GM18498 (cell line): ENCODE results near the gene RPS16.
"Not testable (repeated sequence)": the region's sequence is repeated elsewhere in the genome, so short reads cannot be mapped to it uniquely, and the experiment has no call there.

Source experiments
- ATAC-seq: cut with Tn5 transposase; IDR thresholded peaks from one replicate; pipeline ENCODE4 v1.9.1; 2021; ENCODE audit warnings: mild to moderate bottlenecking, moderate library complexity; ENCODE audit not compliant: unreplicated experiment

RPS16 gene

DNA sequence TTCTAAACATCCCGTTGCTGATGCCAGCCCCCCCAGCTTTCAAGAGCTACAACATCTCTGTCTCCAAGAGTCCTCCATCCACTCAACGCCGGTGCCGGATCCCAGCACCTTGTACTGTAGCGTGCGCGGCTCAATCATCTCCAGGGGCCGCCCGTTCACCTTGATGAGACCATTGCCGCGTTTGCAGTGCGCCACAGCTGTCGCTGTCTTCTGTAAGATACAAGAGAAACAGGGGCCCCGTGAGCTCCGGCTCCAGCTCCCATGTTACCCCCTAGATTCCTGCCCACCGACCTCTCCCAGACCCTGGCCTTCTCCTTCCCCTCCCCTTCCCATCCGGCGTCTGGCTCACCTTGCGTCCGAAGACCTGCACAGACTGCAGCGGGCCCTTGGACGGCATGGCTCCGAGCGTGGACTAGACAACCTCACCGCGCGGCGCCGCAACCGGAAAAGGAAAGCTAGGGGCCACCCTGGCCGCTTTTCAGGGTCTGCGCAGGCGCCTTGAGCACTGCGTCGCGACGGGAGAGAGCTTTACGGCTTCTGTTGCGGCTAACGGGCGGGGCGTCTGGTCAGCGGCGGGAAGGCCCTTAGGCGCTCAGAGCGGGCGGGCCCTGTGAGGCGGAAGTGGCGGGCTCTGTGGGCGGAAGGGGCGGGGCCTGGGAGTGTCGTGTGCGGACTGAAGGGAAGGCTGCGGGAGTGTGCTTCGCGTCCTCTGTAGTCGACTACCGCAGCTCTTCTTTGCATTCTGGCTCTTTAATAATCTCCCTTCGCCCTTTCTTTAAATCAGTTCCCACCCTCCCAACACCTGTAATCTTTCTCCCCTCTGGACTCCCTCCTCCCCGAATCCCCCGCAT, at the start of gene RPS16:
TSS of gene RPS16 (minus strand) at position 451 of the 851 bp plus-strand sequence. CDS start at position 397, 54 bp downstream.
- ATAC-seq: peak; percentile 77

DNA sequence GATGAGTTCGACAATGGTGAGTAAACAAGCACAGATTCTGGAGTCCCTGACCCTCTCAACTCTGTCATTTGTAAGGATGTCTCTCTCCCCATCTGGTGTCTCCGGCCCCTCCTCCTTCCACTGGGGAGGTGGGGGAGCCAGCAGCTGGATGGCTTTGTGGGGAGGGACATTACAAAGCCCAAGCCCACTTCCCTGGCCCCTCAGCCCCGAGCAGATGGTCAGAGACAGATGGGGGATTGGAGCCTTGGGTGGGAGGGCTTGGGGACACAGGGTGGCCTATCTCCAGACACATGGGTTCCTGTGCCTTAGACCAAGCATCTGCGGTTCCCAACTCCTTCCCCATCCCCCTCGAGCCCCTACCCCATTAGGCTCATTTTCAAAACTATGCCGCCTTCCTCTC, 47.4 kb upstream of the RPS16 start:
- ATAC-seq: no peak

DNA sequence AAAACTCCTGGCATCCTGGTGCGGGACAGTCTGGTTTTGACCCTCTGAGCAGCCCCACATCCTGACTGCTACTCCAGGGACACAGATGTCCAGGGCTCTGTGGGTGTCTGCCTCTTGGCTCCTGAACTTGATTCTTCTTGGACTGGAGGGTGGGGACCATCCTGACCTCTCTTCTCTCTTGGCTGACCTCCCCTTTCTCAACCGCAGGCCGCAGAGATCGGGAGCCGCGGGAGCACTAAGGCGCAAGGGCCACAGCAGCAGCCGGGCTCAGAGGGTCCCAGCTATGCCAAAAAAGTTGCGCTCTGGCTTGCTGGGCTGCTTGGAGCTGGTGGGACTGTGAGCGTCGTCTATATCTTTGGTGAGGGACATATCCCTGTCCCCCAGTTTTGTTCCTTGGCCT, 45.9 kb upstream of the RPS16 start:
- ATAC-seq: no peak

DNA sequence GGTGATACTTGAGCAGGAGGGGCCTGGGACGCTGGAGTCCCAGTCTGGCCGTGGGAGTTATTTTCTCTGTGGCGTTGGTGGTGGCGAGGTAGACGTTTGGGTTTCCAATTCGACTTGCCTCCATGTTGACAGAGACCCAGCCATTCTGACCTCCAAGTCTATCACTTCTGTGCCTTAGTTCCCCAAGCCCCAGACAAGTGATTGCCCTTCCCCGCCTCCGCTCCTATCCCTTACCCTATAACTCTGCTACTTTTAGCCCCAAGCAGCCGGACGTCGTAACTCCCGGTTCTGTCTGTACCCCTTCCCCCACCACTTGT, 45.4 kb upstream of the RPS16 start:
- no peak for ATAC-seq

DNA sequence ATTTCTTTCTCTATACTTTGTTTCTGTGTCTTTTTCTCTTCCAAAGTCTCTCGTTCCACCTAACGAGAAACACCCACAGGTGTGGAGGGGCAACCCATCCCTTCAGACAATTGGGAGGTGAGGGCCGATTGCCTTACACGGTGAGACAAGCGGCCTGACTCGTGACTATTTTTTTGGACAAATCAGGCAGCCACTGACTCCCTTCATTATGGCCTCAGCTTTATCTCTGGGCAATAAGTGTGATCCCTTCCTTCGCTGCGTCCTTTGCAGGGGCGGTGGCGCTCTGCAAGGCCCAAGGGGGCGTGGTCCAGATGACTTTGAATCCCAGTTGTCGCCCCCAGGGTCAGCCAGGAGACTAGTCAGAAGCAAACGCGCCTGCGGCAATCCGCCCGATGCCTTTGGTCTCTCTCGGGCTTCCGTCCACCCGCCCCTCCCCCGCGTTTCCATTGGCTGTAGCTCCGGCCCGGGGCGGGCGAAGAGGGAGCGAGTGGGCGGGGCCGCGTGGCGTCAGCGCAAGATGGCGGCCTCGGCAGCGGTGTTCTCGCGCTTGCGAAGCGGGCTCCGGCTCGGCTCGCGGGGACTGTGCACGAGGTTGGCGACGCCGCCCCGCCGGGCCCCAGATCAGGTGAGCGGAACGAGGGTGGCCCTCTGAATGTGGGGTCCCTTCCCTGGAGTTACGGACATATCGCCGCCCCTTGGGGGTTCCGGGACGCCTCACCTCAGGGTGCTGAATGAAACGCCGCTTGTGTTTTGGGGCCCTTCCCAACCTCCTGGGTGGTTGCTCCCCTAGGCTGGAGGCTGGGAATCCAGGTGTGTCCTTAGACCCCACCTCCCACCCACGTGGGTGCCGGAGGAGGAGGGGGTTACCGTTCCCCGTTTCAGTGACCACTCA, 44.8 kb upstream of the RPS16 start, which contains the start of gene TIMM50:
TSS of gene TIMM50 (plus strand) at position 502 of the 892 bp plus-strand sequence. CDS start at position 518, 16 bp downstream.
- ATAC-seq: peak; percentile 93

DNA sequence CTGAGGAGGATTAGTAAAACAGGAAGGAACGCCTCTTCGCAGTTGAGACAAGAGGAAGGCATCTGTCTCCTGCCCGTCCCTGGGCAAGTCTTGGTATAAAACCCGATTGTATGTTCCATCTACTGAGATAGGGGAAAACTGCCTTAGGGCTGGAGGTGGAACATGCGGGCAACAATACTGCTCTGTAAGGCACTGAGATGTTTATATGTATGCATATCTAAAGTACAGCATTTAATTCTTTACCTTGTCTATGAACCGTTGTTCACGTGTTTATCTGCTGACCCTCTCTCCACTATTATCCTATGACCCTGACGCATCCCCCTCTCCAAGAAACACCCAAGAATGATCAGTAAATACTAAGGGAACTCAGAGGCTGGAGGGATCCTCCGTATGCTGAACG, 44.2 kb upstream of the RPS16 start:
- ATAC-seq: no peak

DNA sequence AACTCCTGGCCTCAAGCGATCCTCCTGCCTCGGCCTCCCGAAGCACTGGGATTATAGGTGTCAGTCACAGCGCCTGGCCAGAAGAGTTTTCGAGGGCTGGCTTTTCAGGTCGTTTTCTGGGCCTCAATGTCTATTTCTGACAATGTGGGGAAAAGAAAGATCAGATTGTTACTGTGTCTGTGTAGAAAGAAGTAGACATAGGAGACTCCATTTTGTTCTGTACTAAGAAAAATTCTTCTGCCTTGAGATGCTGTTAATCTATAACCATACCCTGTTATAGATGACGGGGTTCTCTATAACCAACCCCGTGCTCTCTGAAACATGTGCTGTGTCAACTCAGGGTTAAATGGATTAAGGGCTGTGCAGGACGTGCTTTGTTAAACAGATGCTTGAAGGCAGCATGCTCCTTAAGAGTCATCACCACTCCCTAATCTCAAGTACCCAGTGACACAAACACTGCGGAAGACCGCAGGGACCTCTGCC, 43.6 kb upstream of the RPS16 start:
- ATAC-seq: not testable (repeated sequence)

DNA sequence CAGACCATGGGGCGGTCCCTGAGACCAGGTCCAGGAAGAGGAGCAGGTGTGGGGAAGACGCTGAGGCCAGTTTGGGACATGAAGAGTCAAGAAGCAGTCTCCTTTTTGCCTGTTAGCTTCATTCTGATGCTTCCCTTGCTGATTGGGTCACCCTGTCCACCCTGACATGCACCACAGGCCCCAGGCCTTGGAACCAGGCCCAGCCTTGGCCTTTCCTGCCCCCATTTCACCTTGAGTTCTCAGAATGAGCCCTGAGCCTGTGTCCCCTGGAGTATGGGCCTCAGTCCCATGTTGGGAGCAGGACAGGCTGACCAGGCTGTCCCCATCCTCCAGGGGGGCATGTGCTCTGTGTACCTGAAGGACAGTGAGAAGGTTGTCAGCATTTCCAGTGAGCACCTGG, 40.0 kb upstream of the RPS16 start:
- ATAC-seq: no peak

DNA sequence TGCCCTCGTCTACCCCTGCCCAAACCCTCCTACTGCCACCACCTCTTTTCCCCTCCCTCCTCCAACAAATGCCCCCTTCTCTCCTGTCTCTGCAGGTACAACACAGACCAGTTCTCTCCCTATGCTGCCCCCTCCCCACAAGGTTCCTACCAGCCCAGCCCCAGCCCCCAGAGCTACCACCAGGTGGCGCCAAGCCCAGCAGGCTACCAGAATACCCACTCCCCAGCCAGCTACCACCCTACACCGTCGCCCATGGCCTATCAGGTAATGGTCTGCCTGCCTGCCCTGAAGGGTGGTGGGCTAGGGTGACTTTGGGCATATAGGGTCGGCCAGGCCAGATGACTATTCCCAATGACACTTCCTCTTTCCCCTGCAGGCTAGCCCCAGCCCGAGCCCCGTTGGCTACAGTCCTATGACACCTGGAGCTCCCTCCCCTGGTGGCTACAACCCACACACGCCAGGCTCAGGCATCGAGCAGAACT, 38.4 kb upstream of the RPS16 start:
- no peak for ATAC-seq

DNA sequence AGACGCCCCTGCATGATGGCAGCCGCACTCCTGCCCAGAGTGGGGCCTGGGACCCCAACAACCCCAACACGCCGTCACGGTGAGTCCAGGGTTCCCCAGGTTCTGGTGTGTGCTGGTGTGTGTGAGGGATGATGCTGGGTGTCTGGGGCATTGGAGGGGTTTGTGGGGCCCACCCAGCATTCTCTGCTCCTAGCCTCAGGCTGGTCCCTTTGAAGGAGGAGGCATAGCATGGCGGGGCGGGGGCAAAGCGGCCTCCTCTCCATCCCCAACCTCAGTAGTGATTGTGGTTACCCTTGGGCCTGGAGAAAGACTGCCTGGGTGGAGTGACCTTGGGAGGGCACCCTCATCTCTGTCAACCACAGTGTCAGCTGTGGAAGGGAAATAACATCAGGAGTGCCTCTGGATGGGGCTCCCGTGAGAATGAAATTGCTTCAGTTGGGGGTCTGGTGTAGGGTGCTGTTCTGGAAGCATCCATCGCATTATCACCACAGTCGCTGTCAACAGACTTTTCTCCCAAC, 37.8 kb upstream of the RPS16 start:
- no peak for ATAC-seq

DNA sequence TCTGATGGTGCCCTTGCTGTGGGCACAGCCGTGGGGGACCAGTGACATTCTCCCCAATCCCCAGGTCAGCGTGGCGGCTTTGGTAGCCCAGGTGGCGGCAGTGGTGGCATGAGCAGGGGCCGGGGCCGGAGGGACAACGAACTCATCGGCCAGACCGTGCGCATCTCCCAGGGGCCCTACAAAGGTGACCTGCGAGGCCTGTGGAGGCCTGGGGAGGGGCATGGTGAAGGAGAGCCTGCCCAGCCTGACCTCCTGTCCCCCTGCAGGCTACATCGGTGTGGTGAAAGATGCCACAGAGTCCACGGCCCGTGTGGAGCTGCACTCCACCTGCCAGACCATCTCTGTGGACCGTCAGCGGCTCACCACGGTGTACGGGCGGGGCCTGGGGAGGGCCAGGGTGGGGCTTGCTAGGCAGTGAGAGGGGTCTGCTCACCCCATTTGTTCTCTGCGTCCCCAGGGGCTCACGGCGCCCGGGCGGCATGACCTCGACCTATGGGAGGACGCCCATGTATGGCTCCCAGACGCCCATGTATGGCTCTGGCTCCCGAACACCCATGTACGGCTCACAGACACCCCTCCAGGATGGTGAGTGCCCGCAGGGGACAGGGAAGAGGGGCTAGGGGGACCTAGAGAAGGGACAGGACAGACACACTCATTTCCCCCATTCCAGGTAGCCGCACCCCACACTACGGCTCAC, 37.1 kb upstream of the RPS16 start:
- no peak for ATAC-seq

DNA sequence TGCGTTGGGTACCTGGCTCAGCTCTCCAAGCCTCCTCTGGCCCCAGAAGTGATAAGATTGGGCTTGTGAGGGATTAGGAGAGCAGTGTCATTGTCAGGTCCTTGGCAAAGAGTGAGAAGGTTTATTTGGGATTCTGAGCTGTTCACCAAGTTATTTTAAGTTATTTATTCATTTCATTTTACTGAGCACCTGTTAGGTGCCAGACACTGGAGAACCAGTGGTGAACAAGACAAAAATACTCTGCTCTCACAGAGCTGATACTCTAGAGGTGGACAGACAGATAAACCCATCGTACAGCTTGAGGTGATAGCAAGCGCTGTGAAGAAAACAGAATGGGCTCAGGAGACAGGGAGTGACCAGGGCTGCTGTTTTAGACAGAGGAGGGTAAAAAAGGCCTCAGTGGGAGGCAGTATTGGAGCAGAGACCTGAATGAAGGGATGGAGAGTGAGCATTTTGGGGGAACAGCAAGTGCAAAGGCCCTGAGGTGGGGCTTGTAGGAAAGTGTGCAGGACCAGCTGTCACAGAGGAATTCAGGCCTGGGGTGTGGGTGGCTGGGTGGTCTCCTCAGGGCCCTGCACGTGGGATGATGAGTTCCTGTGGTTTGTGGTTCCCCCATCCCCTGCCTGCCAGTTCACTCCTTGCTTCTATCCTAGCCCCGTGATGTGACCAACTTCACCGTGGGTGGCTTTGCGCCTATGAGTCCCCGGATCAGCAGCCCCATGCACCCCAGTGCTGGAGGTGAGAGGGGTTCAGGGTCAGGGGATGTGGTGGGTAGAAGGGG, 36.2 kb upstream of the RPS16 start:
- no peak for ATAC-seq

DNA sequence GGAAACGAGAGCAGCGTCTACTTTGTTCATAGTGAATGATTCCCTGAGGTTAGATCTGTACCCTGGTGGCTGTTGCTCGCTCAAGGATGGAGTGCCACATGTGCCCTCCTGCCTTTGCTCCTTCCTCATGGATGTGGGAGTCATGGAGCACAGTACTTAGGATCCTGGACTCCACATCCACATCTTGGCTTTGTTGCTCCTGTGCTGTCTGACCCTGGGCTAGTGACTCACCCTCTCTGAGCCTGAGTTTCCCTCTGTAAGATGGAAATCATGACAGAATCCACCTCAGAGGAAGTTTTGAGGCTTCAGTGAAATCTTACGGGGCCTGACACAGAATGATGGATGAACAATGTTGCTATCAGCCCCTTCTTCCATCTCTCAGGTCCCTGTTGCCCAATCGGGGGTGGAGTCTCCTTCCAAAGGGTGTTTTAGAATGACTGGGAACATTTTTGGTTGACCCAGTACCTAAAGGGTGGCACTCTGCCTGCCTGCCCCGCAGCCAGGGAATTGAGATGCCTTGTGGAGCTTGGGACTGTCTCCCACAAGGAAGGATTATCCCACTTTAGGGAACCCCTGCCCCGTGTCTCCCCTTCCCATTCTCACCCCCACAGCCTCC, 35.1 kb upstream of the RPS16 start:
- no peak for ATAC-seq

DNA sequence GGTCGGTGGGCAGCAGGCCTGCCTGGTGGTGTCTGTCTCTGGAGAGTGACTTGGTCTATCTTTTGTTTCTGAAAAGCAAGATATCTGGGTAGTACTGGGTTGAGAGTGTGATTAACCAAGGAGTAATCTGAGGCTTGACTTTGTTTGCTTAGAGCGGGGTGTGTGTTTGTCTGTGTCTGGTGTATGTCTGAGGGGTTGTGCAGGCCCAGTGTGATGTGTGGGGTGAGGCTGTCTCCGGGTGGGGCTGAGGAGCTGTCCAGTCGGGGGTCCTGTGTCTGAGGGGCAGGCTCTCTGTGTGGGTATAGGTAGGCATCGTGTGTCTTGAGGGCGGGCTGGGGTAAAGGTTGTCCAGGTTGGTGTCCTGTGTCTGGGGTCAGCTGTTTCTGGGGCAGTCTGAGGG, 33.8 kb upstream of the RPS16 start:
- ATAC-seq: no peak

DNA sequence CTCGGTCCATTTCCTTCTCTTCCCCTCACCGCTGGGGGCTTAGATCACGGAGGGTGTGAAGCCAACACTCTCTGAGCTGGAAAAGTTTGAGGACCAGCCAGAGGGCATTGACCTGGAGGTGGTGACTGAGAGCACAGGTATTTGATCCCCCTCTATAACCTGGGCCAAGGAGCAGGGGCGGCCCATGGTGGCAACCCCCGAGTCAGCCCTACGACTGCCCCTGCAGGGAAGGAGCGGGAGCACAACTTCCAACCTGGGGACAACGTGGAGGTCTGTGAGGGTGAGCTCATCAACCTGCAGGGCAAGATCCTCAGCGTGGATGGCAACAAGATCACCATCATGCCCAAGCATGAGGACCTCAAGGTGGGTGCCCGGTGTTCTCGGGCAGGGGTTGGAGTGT, 33.3 kb upstream of the RPS16 start:
- no peak for ATAC-seq

DNA sequence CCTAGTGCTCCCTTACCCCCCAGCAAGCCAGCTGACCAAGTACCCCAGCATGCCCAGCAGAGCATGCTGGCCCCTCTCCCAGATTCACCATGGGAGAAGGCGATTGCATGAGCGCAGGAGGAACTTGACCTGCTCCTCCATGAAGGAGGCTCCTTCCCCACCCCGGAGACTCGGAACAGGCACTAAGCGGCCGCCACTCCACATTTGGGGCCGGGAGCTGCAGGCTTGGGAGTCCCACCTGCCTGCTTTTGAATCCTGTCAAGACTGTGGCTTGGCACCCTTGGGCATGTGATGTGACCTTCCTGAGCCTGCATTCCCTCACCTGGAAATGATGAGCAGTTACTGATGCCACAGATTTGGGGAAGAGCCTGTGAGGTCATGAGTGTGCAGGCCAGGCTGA, 32.2 kb upstream of the RPS16 start:
- no peak for ATAC-seq

DNA sequence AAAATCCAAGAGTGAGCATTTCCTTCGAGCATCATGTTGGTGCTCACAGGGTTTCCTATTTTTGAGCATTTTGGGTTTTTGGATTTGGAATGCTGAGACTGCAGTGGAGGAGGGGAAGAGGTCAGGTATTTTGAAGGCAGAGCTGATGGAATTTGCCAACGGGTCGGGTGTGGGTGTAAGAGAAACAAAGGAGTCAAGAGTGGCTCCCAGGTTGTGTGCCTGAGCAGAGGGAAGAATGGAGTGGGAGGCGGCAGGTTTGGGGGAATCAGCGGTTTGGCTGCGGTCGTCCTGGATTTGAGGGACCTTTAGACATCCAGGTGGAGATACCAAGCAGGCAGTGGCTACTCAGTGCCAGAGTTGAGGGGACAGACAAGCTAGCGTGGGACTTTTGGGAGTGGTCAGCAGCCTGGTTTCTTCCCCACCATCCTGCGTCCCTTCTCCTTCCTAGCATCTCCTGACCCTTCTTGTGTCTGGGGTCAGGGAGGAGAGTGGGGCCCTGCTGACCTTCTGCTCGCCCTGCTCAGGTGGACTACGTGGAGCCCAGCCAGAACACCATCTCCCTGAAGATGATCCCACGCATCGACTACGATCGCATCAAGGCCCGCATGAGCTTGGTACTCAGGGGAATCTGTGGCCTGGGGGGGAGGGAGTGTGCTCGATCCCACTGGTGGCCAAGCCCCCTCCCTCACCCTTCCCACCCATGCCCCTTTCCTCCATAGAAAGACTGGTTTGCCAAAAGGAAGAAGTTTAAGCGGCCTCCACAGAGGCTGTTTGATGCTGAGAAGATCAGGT, 30.4 kb upstream of the RPS16 start:
- no peak for ATAC-seq

DNA sequence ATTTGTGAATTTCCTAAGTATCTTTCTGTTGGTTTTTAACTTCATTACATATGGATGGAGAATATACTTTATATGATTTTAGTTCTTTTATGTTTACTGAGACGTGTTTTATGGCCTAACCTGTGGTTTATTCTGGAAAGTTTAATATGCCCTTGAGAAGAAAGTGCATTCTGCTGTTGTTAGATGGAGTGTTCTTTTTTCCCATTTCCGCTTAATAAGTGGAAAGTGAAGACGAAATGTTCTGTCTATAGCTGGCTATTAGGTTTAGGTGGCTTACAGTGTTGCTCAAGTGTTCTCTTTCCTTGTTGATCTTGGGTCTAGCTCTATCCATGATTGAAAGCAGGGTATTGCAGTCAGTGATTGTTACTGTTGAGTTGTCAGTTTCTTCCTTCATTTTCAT, 27.7 kb upstream of the RPS16 start:
- ATAC-seq: no peak

DNA sequence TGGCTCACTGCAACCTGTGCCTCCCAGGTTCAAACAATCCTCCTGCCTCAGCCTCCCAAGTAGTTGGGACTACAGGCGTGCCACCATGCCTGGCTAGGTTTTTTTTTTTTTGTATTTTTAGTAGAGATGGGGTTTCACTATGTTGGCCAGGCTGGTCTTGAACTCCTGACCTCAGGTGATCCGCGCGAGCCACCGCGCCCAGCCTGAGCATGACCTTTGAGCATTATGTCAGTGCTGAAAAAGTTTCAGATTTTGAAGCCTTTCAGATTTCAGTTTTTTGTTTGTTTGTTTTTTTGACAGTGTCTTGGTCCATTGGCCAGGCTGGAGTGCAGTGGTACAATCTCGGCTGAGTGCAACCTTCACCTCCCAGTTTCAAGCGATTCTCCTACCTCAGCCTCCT, 15.5 kb upstream of the RPS16 start:
- not testable (repeated sequence) for ATAC-seq
